ENCODE results near the gene ENTR1.

GRCh38 chr9:136395345-136396218, 14.8 kb downstream of the ENTR1 start:
- no peak for TF ChIP-seq SUZ12 (IDR thresholded peaks at IDR 0.05; ENCODE audit: extremely low read depth, insufficient read depth, insufficient read length)
- TF ChIP-seq ZNF274 (IDR thresholded peaks at IDR 0.05; ENCODE audit: low read depth, low read length), result no peak

Measured in NT2/D1 (cell line).